Measurements from ENCODE around the gene PLEKHA4. TPM values are rescaled to one million over a fixed set of nuclear protein-coding genes. Genes with fewer than 3 reads are reported as not detected.
A peak's percentile ranks its signal among the peaks of the same experiment; 100 is the strongest.

Gene PLEKHA4
- total RNA-seq, 6 experiments from 2014 or later: 5.7 to 25.6 (median 12.0) TPM

DNA sequence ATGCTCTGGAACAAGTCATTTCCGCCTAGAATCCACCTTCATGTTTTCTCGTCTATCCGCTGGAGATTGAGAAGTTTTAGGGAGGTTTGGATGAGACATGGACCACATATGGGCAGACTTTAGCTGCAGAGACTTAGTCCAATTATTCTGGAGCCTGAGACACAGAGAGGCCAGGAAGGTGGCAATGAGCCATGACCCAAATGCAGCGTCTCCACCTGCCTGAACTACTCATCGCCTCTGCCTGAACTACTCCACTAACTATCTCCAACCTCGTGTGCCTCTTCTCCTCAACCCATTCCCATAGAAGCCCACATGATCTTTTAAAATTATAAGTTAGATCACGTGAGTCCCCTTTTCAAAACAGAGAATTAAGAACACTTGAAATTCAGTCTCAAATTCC, 5.6 kb downstream of the PLEKHA4 start:
- 68% methylated on average over 7 of the region's 7 CpGs for WGBS (ENCODE audit: insufficient coverage, low coverage, low lambda C conversion rate, missing lambda C conversion rate)
- DNase-seq (no peak), ATAC-seq (no peak)
- no peak overlapping the region for H3K4me3 ChIP-seq
- H3K9me3 ChIP-seq: no peaks in the 10 kb centered on the region
- no peaks in the 10 kb centered on the region for H3K27me3 ChIP-seq
- peaks cover 0 to 17% (median 2%) of the 10 kb centered on the region in 4 donors for H3K4me1 ChIP-seq
- intact Hi-C loops (cut with DNase I): no loop called here
- H3K36me3 ChIP-seq: peaks cover 0 to 2% (median 0%) of the 10 kb centered on the region in 4 donors
- TF ChIP-seq POLR2A (IDR thresholded peaks at IDR 0.05): no peak
- TF ChIP-seq, protein P1, sequence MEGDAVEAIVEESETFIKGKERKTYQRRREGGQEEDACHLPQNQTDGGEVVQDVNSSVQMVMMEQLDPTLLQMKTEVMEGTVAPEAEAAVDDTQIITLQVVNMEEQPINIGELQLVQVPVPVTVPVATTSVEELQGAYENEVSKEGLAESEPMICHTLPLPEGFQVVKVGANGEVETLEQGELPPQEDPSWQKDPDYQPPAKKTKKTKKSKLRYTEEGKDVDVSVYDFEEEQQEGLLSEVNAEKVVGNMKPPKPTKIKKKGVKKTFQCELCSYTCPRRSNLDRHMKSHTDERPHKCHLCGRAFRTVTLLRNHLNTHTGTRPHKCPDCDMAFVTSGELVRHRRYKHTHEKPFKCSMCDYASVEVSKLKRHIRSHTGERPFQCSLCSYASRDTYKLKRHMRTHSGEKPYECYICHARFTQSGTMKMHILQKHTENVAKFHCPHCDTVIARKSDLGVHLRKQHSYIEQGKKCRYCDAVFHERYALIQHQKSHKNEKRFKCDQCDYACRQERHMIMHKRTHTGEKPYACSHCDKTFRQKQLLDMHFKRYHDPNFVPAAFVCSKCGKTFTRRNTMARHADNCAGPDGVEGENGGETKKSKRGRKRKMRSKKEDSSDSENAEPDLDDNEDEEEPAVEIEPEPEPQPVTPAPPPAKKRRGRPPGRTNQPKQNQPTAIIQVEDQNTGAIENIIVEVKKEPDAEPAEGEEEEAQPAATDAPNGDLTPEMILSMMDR (IDR thresholded peaks at IDR 0.05): no peak
- H3K27ac ChIP-seq: no peak overlapping the region

DNA sequence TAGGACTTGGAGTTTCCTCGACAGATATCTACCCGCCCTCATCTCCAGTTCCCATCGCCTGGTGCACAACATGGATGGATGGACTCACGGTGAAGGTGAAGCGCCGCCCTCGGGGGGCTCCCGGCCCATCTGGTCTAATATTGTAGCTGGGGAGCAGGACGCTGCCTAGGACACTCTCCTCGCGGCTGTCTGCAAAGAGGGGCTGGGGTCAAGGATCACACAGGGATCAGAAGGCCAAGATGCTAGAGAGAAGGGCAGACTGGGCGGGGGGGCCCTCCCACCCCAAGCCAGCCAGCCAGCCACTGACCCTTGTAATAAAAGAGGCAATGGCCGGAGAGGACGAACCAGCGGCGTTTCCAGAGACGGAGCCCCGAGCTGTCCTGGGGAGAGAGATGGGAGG, 7.1 kb downstream of the PLEKHA4 start:
- Histone ChIP-seq H3K4me3 (no peak overlapping the region), H3K27me3 (no peaks in the 10 kb centered on the region), H3K36me3 (peaks cover 0 to 2% (median 0%) of the 10 kb centered on the region in 4 donors), H3K4me1 (peaks cover 0 to 6% (median 2%) of the 10 kb centered on the region in 4 donors), H3K27ac (no peak overlapping the region), H3K9me3 (no peaks in the 10 kb centered on the region)
- DNase-seq (no peak), ATAC-seq (no peak)
- TF ChIP-seq, protein P1 (IDR thresholded peaks at IDR 0.05): no peak
- TF ChIP-seq POLR2A (IDR thresholded peaks at IDR 0.05): no peak
- intact Hi-C loops (cut with DNase I): no loop called here
- WGBS (ENCODE audit: insufficient coverage, low coverage, low lambda C conversion rate, missing lambda C conversion rate): 86% methylated on average over 10 of the region's 18 CpGs

DNA sequence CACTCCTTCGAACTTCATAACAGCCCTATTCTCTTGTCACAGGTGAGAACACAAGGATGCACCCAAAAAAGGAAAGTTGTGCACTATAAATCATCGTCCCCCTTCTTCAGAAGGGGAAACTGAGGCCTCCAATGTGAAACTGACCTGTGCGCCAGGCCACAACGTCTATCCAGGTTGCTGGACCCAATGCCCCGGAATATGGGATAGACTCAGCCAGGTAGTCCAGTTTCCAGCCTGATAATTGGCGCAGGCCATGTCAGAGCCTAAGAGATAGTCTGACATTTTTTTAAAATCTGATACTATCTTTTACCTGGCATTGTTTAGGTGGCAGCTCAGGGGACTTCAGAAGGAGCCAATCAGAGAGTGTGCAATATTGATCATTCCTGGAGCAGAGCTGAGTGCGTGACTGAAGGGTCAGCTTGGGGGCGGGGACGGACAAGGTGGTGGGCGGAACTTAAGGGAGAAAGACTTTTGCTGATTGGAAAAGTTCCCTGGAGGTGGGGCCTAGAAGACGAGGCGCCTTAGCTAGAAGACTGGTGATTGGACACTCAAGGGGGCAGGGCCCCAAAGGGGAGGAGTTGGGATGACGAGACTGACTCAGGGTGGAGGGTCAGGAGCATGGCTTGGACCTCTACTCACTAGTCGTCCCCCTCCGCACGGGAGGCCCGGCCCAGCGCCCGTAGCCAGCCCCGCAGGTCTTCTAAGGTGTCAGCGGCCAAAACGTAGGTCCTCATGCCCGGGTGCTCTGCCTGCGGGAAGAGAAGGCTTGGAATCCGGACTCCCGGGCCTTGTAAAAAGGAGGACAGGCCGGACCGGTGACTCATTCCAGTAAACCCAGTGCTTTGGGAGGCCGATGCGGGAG, 8.5 kb downstream of the PLEKHA4 start:
- peak overlapping the region in 2 of 3 donors; percentile 23 to 60 for H3K4me3 ChIP-seq
- H3K9me3 ChIP-seq: no peaks in the 10 kb centered on the region
- peak; percentile 62 to 91 (median 68) for DNase-seq
- no peaks in the 10 kb centered on the region for H3K27me3 ChIP-seq
- peak; percentile 81 to 95 (median 94) for ATAC-seq
- intact Hi-C loops (cut with DNase I): no loop called here
- TF ChIP-seq POLR2A (IDR thresholded peaks at IDR 0.05): no peak
- TF ChIP-seq, protein P1 (IDR thresholded peaks at IDR 0.05): no peak
- H3K27ac ChIP-seq: peak overlapping the region in 2 of 3 donors; percentile 51 to 95
- 67% methylated on average over 15 of the region's 30 CpGs for WGBS (ENCODE audit: insufficient coverage, low coverage, low lambda C conversion rate, missing lambda C conversion rate)
- H3K4me1 ChIP-seq: peaks cover 0 to 6% (median 2%) of the 10 kb centered on the region in 4 donors
- peaks cover 0 to 2% (median 0%) of the 10 kb centered on the region in 4 donors for H3K36me3 ChIP-seq

DNA sequence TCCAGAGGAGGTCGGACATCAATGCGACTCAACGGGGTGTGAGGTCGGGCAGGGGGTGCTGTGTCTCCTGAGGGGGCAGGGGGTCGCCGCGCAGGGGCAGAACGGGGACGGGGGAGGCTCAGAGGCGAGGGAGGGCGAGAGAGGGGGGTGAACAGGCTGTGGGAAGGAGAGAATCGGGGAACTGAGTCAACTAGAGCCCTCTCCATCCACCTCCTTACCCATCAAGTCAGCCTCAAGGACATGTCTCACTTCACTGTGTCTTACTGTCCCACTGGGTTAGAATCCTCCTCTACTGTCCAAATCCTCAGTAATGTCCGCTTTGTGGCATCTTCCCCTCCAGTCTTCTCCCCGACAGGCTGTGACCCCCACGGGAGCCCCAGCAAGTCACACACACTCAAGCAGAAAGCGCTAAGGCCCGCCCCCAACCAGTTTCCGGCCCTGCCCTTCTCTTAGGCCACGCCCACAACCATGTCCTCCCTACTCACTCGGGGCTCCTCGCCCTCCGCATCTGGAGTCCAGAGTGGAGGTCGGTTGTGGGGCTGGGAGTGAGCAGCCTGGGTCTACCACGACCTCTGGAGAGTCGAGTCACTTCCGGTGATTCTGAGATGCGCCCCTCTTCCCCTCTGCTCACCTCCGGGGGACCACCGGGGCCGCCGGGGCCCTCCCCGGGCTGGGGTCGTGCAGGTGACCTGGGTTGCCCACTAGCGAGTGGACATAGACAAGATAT, 9.3 kb downstream of the PLEKHA4 start:
- 56% methylated on average over 20 of the region's 34 CpGs for WGBS (ENCODE audit: insufficient coverage, low coverage, low lambda C conversion rate, missing lambda C conversion rate)
- peak overlapping the region in 1 of 3 donors; percentile 43 for H3K4me3 ChIP-seq
- peaks cover 0 to 2% (median 0%) of the 10 kb centered on the region in 4 donors for H3K36me3 ChIP-seq
- intact Hi-C loops (cut with DNase I): no loop called here
- H3K27ac ChIP-seq: peak overlapping the region in 2 of 3 donors; percentile 11 to 95
- H3K9me3 ChIP-seq: no peaks in the 10 kb centered on the region
- no peaks in the 10 kb centered on the region for H3K27me3 ChIP-seq
- DNase-seq (peak in 1 of 3 donors; percentile 77), ATAC-seq (peak; percentile 18 to 62 (median 34))
- H3K4me1 ChIP-seq: peaks cover 0 to 6% (median 2%) of the 10 kb centered on the region in 4 donors
- TF ChIP-seq, protein P1 (IDR thresholded peaks at IDR 0.05): no peak
- TF ChIP-seq POLR2A (IDR thresholded peaks at IDR 0.05): no peak
